ENCODE data around the gene RSBN1.
"Not testable (repeated sequence)": the region's sequence is repeated elsewhere in the genome, so short reads cannot be mapped to it uniquely, and the experiment has no call there.

Gene RSBN1

GRCh38 chr1:113854234-113854633, 42.0 kb upstream of the RSBN1 start:
- Histone ChIP-seq H3K4me3 (ENCODE audit: low read depth in 1 of 5, low read length in 5 of 5) (no peak overlapping the region), H3K9ac (ENCODE audit: low read length in 5 of 5) (no peak overlapping the region), H3K27ac (ENCODE audit: low read depth, low read length) (no peak overlapping the region), H3K9me3 (ENCODE audit: control insufficient read depth in 5 of 5, low read length in 5 of 5) (no peaks in the 10 kb centered on the region), H3K27me3 (ENCODE audit: control insufficient read depth in 5 of 5, insufficient read depth in 4 of 5, low read length in 5 of 5) (no peaks in the 10 kb centered on the region), H3K4me1 (ENCODE audit: control insufficient read depth in 5 of 5, insufficient read depth in 5 of 5, low read length in 5 of 5) (peaks cover 0 to 22% (median 6%) of the 10 kb centered on the region in 5 donors), H3K36me3 (ENCODE audit: control insufficient read depth in 5 of 5, insufficient read depth in 5 of 5, low read length in 5 of 5) (no peaks in the 10 kb centered on the region)

- not testable (repeated sequence) for H3K4me3 ChIP-seq (ENCODE audit: low read depth in 1 of 5, low read length in 5 of 5); H3K9me3 ChIP-seq (ENCODE audit: control insufficient read depth in 5 of 5, low read length in 5 of 5); H3K27me3 ChIP-seq (ENCODE audit: control insufficient read depth in 5 of 5, insufficient read depth in 4 of 5, low read length in 5 of 5); H3K27ac ChIP-seq (ENCODE audit: low read depth, low read length); H3K9ac ChIP-seq (ENCODE audit: low read length in 5 of 5); H3K36me3 ChIP-seq (ENCODE audit: control insufficient read depth in 5 of 5, insufficient read depth in 5 of 5, low read length in 5 of 5)
- peaks cover 0 to 21% (median 5%) of the 10 kb centered on the region in 5 donors for H3K4me1 ChIP-seq (ENCODE audit: control insufficient read depth in 5 of 5, insufficient read depth in 5 of 5, low read length in 5 of 5)
Measured at GRCh38 chr1:113852694-113853093, 40.4 kb upstream of the RSBN1 start.

GRCh38 chr1:113850127-113850796, 38.0 kb upstream of the RSBN1 start:
- Histone ChIP-seq H3K4me1 (ENCODE audit: control insufficient read depth in 5 of 5, insufficient read depth in 5 of 5, low read length in 5 of 5) (peaks cover 0 to 9% (median 0%) of the 10 kb centered on the region in 5 donors), H3K27ac (ENCODE audit: low read depth, low read length) (no peak overlapping the region), H3K4me3 (ENCODE audit: low read depth in 1 of 5, low read length in 5 of 5) (no peak overlapping the region), H3K36me3 (ENCODE audit: control insufficient read depth in 5 of 5, insufficient read depth in 5 of 5, low read length in 5 of 5) (no peaks in the 10 kb centered on the region), H3K9me3 (ENCODE audit: control insufficient read depth in 5 of 5, low read length in 5 of 5) (peaks cover 0 to 3% (median 2%) of the 10 kb centered on the region in 5 donors), H3K27me3 (ENCODE audit: control insufficient read depth in 5 of 5, insufficient read depth in 4 of 5, low read length in 5 of 5) (no peaks in the 10 kb centered on the region), H3K9ac (ENCODE audit: low read length in 5 of 5) (no peak overlapping the region)

GRCh38 chr1:113849072-113849471, 36.8 kb upstream of the RSBN1 start:
- Histone ChIP-seq H3K4me1 (ENCODE audit: control insufficient read depth in 5 of 5, insufficient read depth in 5 of 5, low read length in 5 of 5) (peaks cover 0 to 9% (median 0%) of the 10 kb centered on the region in 5 donors), H3K4me3 (ENCODE audit: low read depth in 1 of 5, low read length in 5 of 5) (no peak overlapping the region), H3K27ac (ENCODE audit: low read depth, low read length) (no peak overlapping the region), H3K27me3 (ENCODE audit: control insufficient read depth in 5 of 5, insufficient read depth in 4 of 5, low read length in 5 of 5) (no peaks in the 10 kb centered on the region), H3K9ac (ENCODE audit: low read length in 5 of 5) (no peak overlapping the region), H3K36me3 (ENCODE audit: control insufficient read depth in 5 of 5, insufficient read depth in 5 of 5, low read length in 5 of 5) (no peaks in the 10 kb centered on the region), H3K9me3 (ENCODE audit: control insufficient read depth in 5 of 5, low read length in 5 of 5) (peaks cover 0 to 3% (median 2%) of the 10 kb centered on the region in 5 donors)

- Histone ChIP-seq H3K36me3 (ENCODE audit: control insufficient read depth in 5 of 5, insufficient read depth in 5 of 5, low read length in 5 of 5) (no peaks in the 10 kb centered on the region), H3K9me3 (ENCODE audit: control insufficient read depth in 5 of 5, low read length in 5 of 5) (peaks cover 0 to 3% (median 2%) of the 10 kb centered on the region in 5 donors), H3K4me3 (ENCODE audit: low read depth in 1 of 5, low read length in 5 of 5) (no peak overlapping the region), H3K27ac (ENCODE audit: low read depth, low read length) (no peak overlapping the region), H3K4me1 (ENCODE audit: control insufficient read depth in 5 of 5, insufficient read depth in 5 of 5, low read length in 5 of 5) (peaks cover 0 to 4% (median 0%) of the 10 kb centered on the region in 5 donors), H3K9ac (ENCODE audit: low read length in 5 of 5) (no peak overlapping the region), H3K27me3 (ENCODE audit: control insufficient read depth in 5 of 5, insufficient read depth in 4 of 5, low read length in 5 of 5) (no peaks in the 10 kb centered on the region)
Measured at GRCh38 chr1:113846391-113847035, 34.2 kb upstream of the RSBN1 start.

GRCh38 chr1:113836534-113836933, 24.3 kb upstream of the RSBN1 start:
- no peak overlapping the region for H3K4me3 ChIP-seq (ENCODE audit: low read depth in 1 of 5, low read length in 5 of 5)
- no peaks in the 10 kb centered on the region for H3K36me3 ChIP-seq (ENCODE audit: control insufficient read depth in 5 of 5, insufficient read depth in 5 of 5, low read length in 5 of 5)
- H3K27ac ChIP-seq (ENCODE audit: low read depth, low read length) = no peak overlapping the region
- no peaks in the 10 kb centered on the region for H3K9me3 ChIP-seq (ENCODE audit: control insufficient read depth in 5 of 5, low read length in 5 of 5)
- H3K9ac ChIP-seq (ENCODE audit: low read length in 5 of 5) = no peak overlapping the region
- no peaks in the 10 kb centered on the region for H3K27me3 ChIP-seq (ENCODE audit: control insufficient read depth in 5 of 5, insufficient read depth in 4 of 5, low read length in 5 of 5)
- H3K4me1 ChIP-seq (ENCODE audit: control insufficient read depth in 5 of 5, insufficient read depth in 5 of 5, low read length in 5 of 5) = no peaks in the 10 kb centered on the region

- no peaks in the 10 kb centered on the region for H3K27me3 ChIP-seq (ENCODE audit: control insufficient read depth in 5 of 5, insufficient read depth in 4 of 5, low read length in 5 of 5)
- H3K4me1 ChIP-seq (ENCODE audit: control insufficient read depth in 5 of 5, insufficient read depth in 5 of 5, low read length in 5 of 5) = no peaks in the 10 kb centered on the region
- H3K36me3 ChIP-seq (ENCODE audit: control insufficient read depth in 5 of 5, insufficient read depth in 5 of 5, low read length in 5 of 5) = no peaks in the 10 kb centered on the region
- H3K4me3 ChIP-seq (ENCODE audit: low read depth in 1 of 5, low read length in 5 of 5) = no peak overlapping the region
- H3K27ac ChIP-seq (ENCODE audit: low read depth, low read length) = no peak overlapping the region
- no peaks in the 10 kb centered on the region for H3K9me3 ChIP-seq (ENCODE audit: control insufficient read depth in 5 of 5, low read length in 5 of 5)
- H3K9ac ChIP-seq (ENCODE audit: low read length in 5 of 5) = no peak overlapping the region
Measured at GRCh38 chr1:113835686-113836290, 23.5 kb upstream of the RSBN1 start.

- no peaks in the 10 kb centered on the region for H3K27me3 ChIP-seq (ENCODE audit: control insufficient read depth in 5 of 5, insufficient read depth in 4 of 5, low read length in 5 of 5)
- no peaks in the 10 kb centered on the region for H3K36me3 ChIP-seq (ENCODE audit: control insufficient read depth in 5 of 5, insufficient read depth in 5 of 5, low read length in 5 of 5)
- H3K9ac ChIP-seq (ENCODE audit: low read length in 5 of 5) = no peak overlapping the region
- H3K4me3 ChIP-seq (ENCODE audit: low read depth in 1 of 5, low read length in 5 of 5) = no peak overlapping the region
- H3K27ac ChIP-seq (ENCODE audit: low read depth, low read length) = no peak overlapping the region
- H3K9me3 ChIP-seq (ENCODE audit: control insufficient read depth in 5 of 5, low read length in 5 of 5) = no peaks in the 10 kb centered on the region
- no peaks in the 10 kb centered on the region for H3K4me1 ChIP-seq (ENCODE audit: control insufficient read depth in 5 of 5, insufficient read depth in 5 of 5, low read length in 5 of 5)
Measured at GRCh38 chr1:113834716-113835115, 22.4 kb upstream of the RSBN1 start.

- Histone ChIP-seq H3K4me3 (ENCODE audit: low read depth in 1 of 5, low read length in 5 of 5) (no peak overlapping the region), H3K9me3 (ENCODE audit: control insufficient read depth in 5 of 5, low read length in 5 of 5) (no peaks in the 10 kb centered on the region), H3K27ac (ENCODE audit: low read depth, low read length) (no peak overlapping the region), H3K27me3 (ENCODE audit: control insufficient read depth in 5 of 5, insufficient read depth in 4 of 5, low read length in 5 of 5) (no peaks in the 10 kb centered on the region), H3K9ac (ENCODE audit: low read length in 5 of 5) (no peak overlapping the region), H3K36me3 (ENCODE audit: control insufficient read depth in 5 of 5, insufficient read depth in 5 of 5, low read length in 5 of 5) (no peaks in the 10 kb centered on the region), H3K4me1 (ENCODE audit: control insufficient read depth in 5 of 5, insufficient read depth in 5 of 5, low read length in 5 of 5) (no peaks in the 10 kb centered on the region)
Measured at GRCh38 chr1:113830039-113830438, 17.8 kb upstream of the RSBN1 start.

- no peaks in the 10 kb centered on the region for H3K4me1 ChIP-seq (ENCODE audit: control insufficient read depth in 5 of 5, insufficient read depth in 5 of 5, low read length in 5 of 5)
- no peak overlapping the region for H3K4me3 ChIP-seq (ENCODE audit: low read depth in 1 of 5, low read length in 5 of 5)
- H3K27ac ChIP-seq (ENCODE audit: low read depth, low read length) = no peak overlapping the region
- no peaks in the 10 kb centered on the region for H3K36me3 ChIP-seq (ENCODE audit: control insufficient read depth in 5 of 5, insufficient read depth in 5 of 5, low read length in 5 of 5)
- H3K9me3 ChIP-seq (ENCODE audit: control insufficient read depth in 5 of 5, low read length in 5 of 5) = no peaks in the 10 kb centered on the region
- no peaks in the 10 kb centered on the region for H3K27me3 ChIP-seq (ENCODE audit: control insufficient read depth in 5 of 5, insufficient read depth in 4 of 5, low read length in 5 of 5)
- no peak overlapping the region for H3K9ac ChIP-seq (ENCODE audit: low read length in 5 of 5)
Measured at GRCh38 chr1:113821916-113822315, 9.6 kb upstream of the RSBN1 start.

All from subcutaneous abdominal adipose tissue (tissue), 5 donors.